Activated T-helper 17 cell treated with anti-CD3 and anti-CD28 coated beads, Interleukin-2, amount 50 U/mL, for 72 hours (primary cell): ENCODE data around the gene GPC1. TPM values are rescaled to one million over a fixed set of nuclear protein-coding genes. Genes with fewer than 3 reads are reported as not detected.

Experiments
- ATAC-seq: fragments of 150-1000 bp; cut with Tn5 transposase; replicated peaks from 2 replicates; pipeline ENCODE4 v1.10.0; 2021; ENCODE audit warnings: mild to moderate bottlenecking, moderate library complexity
- H3K27ac Mint-ChIP-seq: one replicate; pipeline ENCODE4 v1.8.0; 2022; ENCODE audit warnings: mixed read lengths
- H3K27me3 Mint-ChIP-seq: one replicate; pipeline ENCODE4 v1.8.0; 2022; ENCODE audit warnings: mixed read lengths
- H3K36me3 Mint-ChIP-seq: one replicate; pipeline ENCODE4 v1.8.0; 2022; ENCODE audit warnings: low read depth, mild to moderate bottlenecking, mixed read lengths
- H3K4me1 Mint-ChIP-seq: one replicate; pipeline ENCODE4 v1.8.0; 2022; ENCODE audit warnings: mixed read lengths
- H3K4me3 Mint-ChIP-seq: one replicate; pipeline ENCODE4 v1.8.0; 2022; ENCODE audit warnings: mild to moderate bottlenecking, mixed read lengths
- H3K9me3 Mint-ChIP-seq: one replicate; pipeline ENCODE4 v1.8.0; 2022; ENCODE audit warnings: mixed read lengths
- total RNA-seq, 2 donors: library from RNA; stranded (reverse); gene quantifications; one replicate each; pipeline ENCODE4 v1.2.3, GENCODE V29; 2022

GPC1 gene
- total RNA-seq, 2 donors from 2014 or later, result 4.0 to 4.6 TPM

DNA sequence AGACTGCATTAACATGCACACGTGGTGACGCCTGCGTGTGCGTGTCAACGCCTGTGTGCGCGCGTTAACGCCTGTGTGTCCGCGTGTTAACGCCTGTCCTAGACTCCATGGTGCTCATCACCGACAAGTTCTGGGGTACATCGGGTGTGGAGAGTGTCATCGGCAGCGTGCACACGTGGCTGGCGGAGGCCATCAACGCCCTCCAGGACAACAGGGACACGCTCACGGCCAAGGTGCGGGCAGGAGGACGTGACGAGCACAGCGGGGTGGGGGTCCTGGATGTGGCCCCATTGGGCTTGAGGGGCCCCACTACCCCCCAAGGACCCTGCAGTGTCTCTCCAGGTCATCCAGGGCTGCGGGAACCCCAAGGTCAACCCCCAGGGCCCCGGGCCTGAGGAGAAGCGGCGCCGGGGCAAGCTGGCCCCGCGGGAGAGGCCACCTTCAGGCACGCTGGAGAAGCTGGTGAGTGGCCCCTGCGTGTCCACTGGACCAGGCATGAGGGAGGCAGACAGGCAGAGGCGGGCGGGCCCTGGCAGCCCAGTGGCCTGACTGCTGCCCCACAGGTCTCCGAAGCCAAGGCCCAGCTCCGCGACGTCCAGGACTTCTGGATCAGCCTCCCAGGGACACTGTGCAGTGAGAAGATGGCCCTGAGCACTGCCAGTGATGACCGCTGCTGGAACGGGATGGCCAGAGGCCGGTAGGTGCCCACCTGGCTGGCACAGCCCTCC is 29.2 kb downstream of the GPC1 start:
- no peak for ATAC-seq
- no peaks in the 10 kb centered on the region for H3K27me3 Mint-ChIP-seq

GRCh38 chr2:240465268-240465764 is 29.9 kb downstream of the GPC1 start:
- H3K36me3 Mint-ChIP-seq, result no peaks in the 10 kb centered on the region
- peaks cover 5% of the 10 kb centered on the region for H3K4me1 Mint-ChIP-seq
- ATAC-seq, result no peak
- no peaks in the 10 kb centered on the region for H3K27me3 Mint-ChIP-seq
- H3K4me3 Mint-ChIP-seq, result no peak overlapping the region
- H3K27ac Mint-ChIP-seq, result no peak overlapping the region
- H3K9me3 Mint-ChIP-seq, result no peaks in the 10 kb centered on the region

More for the DNA sequence above, 29.2 kb downstream of the GPC1 start:
- Mint-ChIP-seq H3K9me3 (no peaks in the 10 kb centered on the region), H3K4me3 (no peak overlapping the region), H3K4me1 (peaks cover 3% of the 10 kb centered on the region), H3K36me3 (no peaks in the 10 kb centered on the region), H3K27ac (no peak overlapping the region)

GRCh38 chr2:240465765-240466578 is 30.5 kb downstream of the GPC1 start:
- ATAC-seq, result no peak
- no peaks in the 10 kb centered on the region for H3K9me3 Mint-ChIP-seq
- H3K36me3 Mint-ChIP-seq, result no peaks in the 10 kb centered on the region
- H3K4me1 Mint-ChIP-seq, result peaks cover 5% of the 10 kb centered on the region
- no peak overlapping the region for H3K4me3 Mint-ChIP-seq
- no peaks in the 10 kb centered on the region for H3K27me3 Mint-ChIP-seq
- no peak overlapping the region for H3K27ac Mint-ChIP-seq

- H3K27ac Mint-ChIP-seq, result no peak overlapping the region
- H3K36me3 Mint-ChIP-seq, result no peaks in the 10 kb centered on the region
- H3K4me1 Mint-ChIP-seq, result peaks cover 5% of the 10 kb centered on the region
- no peaks in the 10 kb centered on the region for H3K9me3 Mint-ChIP-seq
- ATAC-seq, result no peak
- H3K4me3 Mint-ChIP-seq, result no peak overlapping the region
- H3K27me3 Mint-ChIP-seq, result no peaks in the 10 kb centered on the region
These were observed 31.2 kb downstream of the GPC1 start for GRCh38 chr2:240466579-240467148.

DNA sequence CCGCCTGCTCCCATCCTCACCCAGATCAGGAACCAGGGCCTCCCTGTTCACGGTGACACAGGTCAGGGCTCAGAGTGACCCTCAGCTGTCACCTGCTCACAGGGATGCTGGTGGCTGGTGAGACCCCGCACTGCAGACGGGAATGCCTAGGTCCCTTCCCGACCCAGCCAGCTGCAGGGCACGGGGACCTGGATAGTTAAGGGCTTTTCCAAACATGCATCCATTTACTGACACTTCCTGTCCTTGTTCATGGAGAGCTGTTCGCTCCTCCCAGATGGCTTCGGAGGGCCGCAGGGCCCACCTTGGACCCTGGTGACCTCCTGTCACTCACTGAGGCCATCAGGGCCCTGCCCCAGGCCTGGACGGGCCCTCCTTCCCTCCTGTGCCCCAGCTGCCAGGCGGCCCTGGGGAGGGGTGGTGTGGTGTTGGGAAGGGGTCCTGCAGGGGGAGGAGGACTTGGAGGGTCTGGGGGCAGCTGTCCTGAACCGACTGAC is 31.7 kb downstream of the GPC1 start:
- Mint-ChIP-seq H3K9me3 (no peaks in the 10 kb centered on the region), H3K4me3 (no peak overlapping the region), H3K27ac (no peak overlapping the region), H3K27me3 (no peaks in the 10 kb centered on the region), H3K36me3 (no peaks in the 10 kb centered on the region), H3K4me1 (peaks cover 5% of the 10 kb centered on the region)
- ATAC-seq, result no peak

DNA sequence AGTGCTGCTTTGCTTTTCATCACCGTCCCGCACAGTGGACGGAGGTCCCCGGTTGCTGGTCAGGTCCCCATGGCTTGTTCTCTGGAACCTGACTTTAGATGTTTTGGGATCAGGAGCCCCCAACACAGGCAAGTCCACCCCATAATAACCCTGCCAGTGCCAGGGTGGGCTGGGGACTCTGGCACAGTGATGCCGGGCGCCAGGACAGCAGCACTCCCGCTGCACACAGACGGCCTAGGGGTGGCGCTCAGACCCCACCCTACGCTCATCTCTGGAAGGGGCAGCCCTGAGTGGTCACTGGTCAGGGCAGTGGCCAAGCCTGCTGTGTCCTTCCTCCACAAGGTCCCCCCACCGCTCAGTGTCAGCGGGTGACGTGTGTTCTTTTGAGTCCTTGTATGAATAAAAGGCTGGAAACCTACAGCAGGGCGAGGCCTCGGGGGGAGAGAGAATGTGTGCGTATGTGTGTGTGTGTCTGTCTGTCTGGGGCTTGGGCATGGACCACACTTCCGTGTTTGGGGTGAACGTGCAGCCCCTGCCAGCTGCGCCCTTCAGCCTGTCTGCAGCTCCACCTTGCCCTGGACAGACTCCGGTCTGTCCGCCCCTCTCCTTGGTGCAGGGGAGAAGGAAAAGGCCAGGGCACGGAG is 32.3 kb downstream of the GPC1 start:
- Mint-ChIP-seq H3K4me3 (no peak overlapping the region), H3K9me3 (no peaks in the 10 kb centered on the region), H3K27me3 (no peaks in the 10 kb centered on the region), H3K4me1 (peaks cover 5% of the 10 kb centered on the region), H3K27ac (no peak overlapping the region), H3K36me3 (no peaks in the 10 kb centered on the region)
- ATAC-seq, result no peak

DNA sequence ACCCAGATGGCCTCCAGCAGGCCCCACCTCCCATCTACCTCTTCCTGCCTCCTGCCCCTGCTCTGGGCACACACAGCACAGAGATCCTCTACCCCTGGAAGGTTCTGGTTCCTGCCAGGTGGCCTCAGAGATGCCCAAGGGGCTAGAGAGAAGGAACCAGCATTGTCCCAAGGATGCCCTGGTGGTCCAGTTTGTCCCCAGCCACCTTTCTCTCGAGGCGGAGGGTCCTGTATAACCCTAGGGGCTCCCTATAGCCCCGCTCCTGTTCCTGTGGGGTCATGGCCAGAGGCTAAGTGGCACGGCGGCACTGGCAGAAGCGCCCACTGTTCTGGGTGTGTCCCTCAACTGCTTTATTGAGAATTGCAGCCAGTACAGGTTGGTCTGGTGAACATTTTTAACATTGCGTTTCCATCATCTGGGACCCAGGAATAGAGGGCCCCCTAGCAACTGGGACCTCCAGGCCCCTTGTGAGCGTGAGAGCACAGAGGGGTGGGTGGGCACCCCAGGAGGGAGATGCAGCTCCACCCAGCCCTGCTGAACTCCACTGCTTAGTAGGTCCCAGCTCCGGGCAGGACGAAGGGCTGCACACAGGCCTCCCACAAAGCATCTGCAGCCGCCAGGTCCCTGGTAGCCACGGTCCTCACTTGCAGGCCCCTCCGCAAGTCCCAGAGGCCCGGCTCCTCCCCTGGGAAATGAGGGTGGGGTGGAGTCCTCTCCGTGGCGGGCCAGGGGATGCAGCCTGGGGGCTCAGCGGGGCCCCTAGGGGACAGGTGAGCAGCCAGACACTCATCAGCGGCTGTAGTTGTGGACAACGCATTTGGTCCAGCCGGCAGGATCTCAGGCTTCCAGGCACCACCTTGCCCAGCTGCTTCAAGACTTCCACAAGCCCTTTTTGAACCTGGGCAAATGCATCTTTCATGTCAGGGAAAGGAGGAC is 33.1 kb downstream of the GPC1 start:
- peaks cover 2% of the 10 kb centered on the region for H3K9me3 Mint-ChIP-seq

DNA sequence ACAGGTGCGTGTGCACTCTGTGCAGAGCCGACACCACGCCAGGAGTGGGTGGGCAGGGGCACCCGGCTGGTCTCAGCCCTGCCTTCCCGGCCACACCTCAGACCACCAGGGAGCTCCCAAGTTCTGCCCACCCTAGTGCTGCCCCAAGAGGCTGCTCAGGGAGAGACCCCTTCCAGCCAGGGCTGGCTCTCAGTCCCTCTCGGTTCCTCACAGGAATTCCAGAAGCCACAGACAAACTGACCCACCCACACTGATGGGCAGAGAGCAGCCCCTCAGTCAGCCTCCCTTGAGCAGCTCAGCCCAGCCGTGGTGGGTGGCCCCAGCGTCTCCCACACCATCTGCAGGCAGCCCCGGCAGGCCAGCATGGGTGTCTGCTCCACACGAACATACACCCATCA is 33.8 kb downstream of the GPC1 start:
- no peaks in the 10 kb centered on the region for H3K36me3 Mint-ChIP-seq
- H3K27ac Mint-ChIP-seq, result no peak overlapping the region
- no peak overlapping the region for H3K4me3 Mint-ChIP-seq
- peaks cover 5% of the 10 kb centered on the region for H3K9me3 Mint-ChIP-seq
- no peak for ATAC-seq
- no peaks in the 10 kb centered on the region for H3K27me3 Mint-ChIP-seq
- H3K4me1 Mint-ChIP-seq, result peaks cover 5% of the 10 kb centered on the region

More for the DNA sequence above, 33.1 kb downstream of the GPC1 start:
- H3K27me3 Mint-ChIP-seq, result no peaks in the 10 kb centered on the region
- no peak overlapping the region for H3K4me3 Mint-ChIP-seq
- H3K27ac Mint-ChIP-seq, result no peak overlapping the region
- H3K36me3 Mint-ChIP-seq, result no peaks in the 10 kb centered on the region
- peaks cover 5% of the 10 kb centered on the region for H3K4me1 Mint-ChIP-seq
- no peak for ATAC-seq

DNA sequence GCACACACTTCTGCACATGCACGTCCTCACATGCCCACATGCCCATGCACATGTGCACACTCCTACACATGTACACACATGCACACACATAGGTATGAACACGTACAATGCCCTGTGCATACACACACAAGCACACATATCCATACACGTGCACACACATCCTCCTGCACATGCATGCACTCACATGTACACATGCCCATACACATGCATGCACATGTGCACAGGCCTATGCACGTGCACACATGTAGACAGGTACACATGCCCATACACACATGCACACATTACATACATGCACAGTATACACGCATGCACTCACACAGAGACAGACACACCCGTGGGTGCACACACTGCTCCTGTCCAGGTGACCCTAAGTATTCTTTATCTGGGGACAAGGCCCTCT is 34.3 kb downstream of the GPC1 start:
- no peak for ATAC-seq

DNA sequence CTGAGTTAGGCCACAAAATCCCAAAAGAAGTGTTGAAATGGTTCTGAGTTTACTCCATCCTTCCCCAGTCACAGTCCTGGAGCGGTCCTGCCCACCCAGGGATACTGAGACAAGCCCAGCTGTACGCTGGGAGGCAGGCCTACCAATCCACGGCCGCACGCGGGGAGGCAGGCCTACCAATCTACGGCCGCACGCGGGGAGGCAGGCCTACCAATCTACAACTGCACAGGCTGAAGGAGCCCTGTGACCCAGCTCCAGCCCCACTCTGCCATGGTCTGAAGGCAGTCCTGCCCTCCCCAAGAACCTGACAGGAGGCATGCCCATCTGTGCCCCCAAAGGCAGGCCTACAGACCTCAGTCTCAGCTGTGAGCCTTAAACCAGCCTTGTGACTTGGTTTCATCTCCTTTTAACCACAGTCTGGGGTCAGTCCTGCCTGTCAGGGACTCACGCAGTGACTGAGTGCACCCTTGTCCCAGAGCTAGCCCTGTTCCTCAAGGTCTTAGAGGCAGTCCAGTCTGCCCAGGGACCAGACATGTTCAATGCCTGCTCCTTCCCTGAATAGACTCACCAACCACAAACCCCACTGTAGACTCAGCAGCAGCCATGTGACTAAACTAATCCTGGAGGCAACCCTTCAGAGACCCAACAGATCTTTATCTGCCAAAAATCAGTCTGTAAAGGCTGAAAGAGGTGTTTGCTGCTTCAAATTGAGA is 36.8 kb downstream of the GPC1 start:
- Mint-ChIP-seq H3K27ac (no peak overlapping the region), H3K9me3 (peaks cover 9% of the 10 kb centered on the region), H3K4me3 (no peak overlapping the region), H3K4me1 (peaks cover 5% of the 10 kb centered on the region), H3K36me3 (no peaks in the 10 kb centered on the region), H3K27me3 (no peaks in the 10 kb centered on the region)
- ATAC-seq, result no peak

More for the DNA sequence above, 34.3 kb downstream of the GPC1 start:
- no peaks in the 10 kb centered on the region for H3K27me3 Mint-ChIP-seq
- no peaks in the 10 kb centered on the region for H3K36me3 Mint-ChIP-seq
- H3K27ac Mint-ChIP-seq, result no peak overlapping the region
- H3K9me3 Mint-ChIP-seq, result peaks cover 8% of the 10 kb centered on the region
- H3K4me3 Mint-ChIP-seq, result no peak overlapping the region
- H3K4me1 Mint-ChIP-seq, result peaks cover 5% of the 10 kb centered on the region

DNA sequence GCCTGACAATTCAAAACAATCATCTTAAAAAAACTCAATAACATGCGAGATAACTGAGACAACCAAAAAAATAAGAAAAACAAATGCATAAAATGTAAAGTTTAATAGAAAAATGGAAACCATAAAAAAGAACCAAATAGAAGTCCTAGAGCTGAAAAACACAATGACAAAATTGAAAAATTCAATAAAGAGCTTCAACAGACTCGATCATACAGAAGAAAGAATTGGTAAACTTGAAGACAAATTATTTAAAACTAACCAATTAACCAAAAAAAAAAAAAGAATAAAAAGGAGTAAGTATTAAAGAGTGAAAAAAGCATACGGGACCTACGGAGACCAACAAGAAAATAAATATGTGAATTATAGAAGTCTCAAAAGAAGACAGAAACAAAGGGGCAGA is 37.7 kb downstream of the GPC1 start:
- no peak overlapping the region for H3K4me3 Mint-ChIP-seq
- ATAC-seq, result no peak
- H3K27me3 Mint-ChIP-seq, result no peaks in the 10 kb centered on the region
- H3K4me1 Mint-ChIP-seq, result peaks cover 5% of the 10 kb centered on the region
- H3K9me3 Mint-ChIP-seq, result peaks cover 9% of the 10 kb centered on the region
- H3K36me3 Mint-ChIP-seq, result no peaks in the 10 kb centered on the region
- no peak overlapping the region for H3K27ac Mint-ChIP-seq

GRCh38 chr2:240477916-240478315 is 42.5 kb downstream of the GPC1 start:
- Mint-ChIP-seq H3K27me3 (no peaks in the 10 kb centered on the region), H3K27ac (no peak overlapping the region), H3K4me1 (no peaks in the 10 kb centered on the region), H3K36me3 (no peaks in the 10 kb centered on the region), H3K9me3 (peaks cover 9% of the 10 kb centered on the region), H3K4me3 (no peak overlapping the region)
- no peak for ATAC-seq
